ENCODE measurements around the gene NRXN3.

Gene NRXN3

DNA sequence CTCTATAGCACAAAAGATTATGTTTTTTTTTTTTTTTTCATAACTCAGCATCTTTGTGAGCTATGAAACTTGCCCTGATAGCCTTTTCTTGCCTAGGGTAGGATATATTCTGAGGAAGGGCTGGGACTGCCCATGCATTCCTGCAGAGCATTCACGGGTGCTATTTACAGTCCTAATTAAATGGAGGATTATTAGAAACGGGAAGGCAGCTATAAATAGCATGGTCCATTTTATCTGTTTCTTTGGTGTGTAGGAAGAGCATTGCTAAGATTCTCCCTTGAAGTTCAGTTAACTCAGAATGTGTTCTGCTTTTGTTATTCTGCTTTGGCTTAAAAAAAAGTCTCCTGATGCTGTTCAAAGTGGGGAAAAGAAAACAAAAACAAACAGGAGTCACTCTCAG, 1410.2 kb downstream of the NRXN3 start:
- TF ChIP-seq, protein P1, sequence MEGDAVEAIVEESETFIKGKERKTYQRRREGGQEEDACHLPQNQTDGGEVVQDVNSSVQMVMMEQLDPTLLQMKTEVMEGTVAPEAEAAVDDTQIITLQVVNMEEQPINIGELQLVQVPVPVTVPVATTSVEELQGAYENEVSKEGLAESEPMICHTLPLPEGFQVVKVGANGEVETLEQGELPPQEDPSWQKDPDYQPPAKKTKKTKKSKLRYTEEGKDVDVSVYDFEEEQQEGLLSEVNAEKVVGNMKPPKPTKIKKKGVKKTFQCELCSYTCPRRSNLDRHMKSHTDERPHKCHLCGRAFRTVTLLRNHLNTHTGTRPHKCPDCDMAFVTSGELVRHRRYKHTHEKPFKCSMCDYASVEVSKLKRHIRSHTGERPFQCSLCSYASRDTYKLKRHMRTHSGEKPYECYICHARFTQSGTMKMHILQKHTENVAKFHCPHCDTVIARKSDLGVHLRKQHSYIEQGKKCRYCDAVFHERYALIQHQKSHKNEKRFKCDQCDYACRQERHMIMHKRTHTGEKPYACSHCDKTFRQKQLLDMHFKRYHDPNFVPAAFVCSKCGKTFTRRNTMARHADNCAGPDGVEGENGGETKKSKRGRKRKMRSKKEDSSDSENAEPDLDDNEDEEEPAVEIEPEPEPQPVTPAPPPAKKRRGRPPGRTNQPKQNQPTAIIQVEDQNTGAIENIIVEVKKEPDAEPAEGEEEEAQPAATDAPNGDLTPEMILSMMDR (IDR thresholded peaks at IDR 0.05; ENCODE audit: extremely low read depth, insufficient read depth, missing control alignments): no peak
- DNase-seq (ENCODE audit: low spot score): no peak
- in situ Hi-C loops (cut with MboI; ENCODE audit: low pct_unique_long_range_greater_than_20kb, low sequenced_read_pairs, unreplicated experiment): no loop called here

GRCh38 chr14:79580906-79581305, 1410.7 kb downstream of the NRXN3 start:
- DNase-seq (ENCODE audit: low spot score): no peak
- in situ Hi-C loops (cut with MboI; ENCODE audit: low pct_unique_long_range_greater_than_20kb, low sequenced_read_pairs, unreplicated experiment): no loop called here
- TF ChIP-seq, protein P1 (IDR thresholded peaks at IDR 0.05; ENCODE audit: extremely low read depth, insufficient read depth, missing control alignments): no peak

- in situ Hi-C loops (cut with MboI; ENCODE audit: low pct_unique_long_range_greater_than_20kb, low sequenced_read_pairs, unreplicated experiment): no loop called here
- DNase-seq (ENCODE audit: low spot score): no peak
- TF ChIP-seq, protein P1 (IDR thresholded peaks at IDR 0.05; ENCODE audit: extremely low read depth, insufficient read depth, missing control alignments): no peak
These were observed 1411.9 kb downstream of the NRXN3 start for GRCh38 chr14:79581912-79582576.

DNA sequence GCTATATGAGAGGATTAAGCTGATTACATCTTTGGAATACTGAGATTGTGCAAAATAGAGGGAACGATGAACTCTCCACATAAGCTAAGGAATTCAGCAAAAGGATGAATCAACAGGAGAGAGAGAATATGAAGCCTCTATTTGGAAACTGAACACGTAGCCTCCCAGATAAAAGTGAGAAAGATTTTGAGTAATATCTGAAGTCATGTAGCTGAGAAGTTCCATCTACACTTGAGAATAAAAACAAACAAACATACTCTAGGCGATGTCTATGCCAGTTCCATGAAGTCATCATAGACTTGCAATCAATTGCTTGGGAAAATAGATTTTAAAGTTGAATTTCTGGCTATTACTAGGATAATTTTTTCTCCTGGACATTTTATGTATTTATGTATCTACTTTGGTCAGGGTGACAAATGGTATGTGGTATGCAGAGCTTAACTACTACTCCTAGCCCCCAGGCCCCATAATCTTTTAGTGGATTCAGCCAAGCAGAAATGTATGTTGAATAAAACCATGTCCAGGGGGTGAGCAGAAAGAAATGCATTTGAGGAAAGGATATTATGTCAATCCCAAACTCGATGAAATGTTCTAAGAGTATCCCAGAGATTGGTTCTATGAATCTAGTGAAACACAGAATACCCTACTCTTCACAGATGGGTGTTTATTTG, 1413.7 kb downstream of the NRXN3 start:
- DNase-seq (ENCODE audit: low spot score): no peak
- in situ Hi-C loops (cut with MboI; ENCODE audit: low pct_unique_long_range_greater_than_20kb, low sequenced_read_pairs, unreplicated experiment): no loop called here
- TF ChIP-seq, protein P1 (IDR thresholded peaks at IDR 0.05; ENCODE audit: extremely low read depth, insufficient read depth, missing control alignments): no peak

- no peak for DNase-seq (ENCODE audit: low spot score)
- in situ Hi-C loops (cut with MboI; ENCODE audit: low pct_unique_long_range_greater_than_20kb, low sequenced_read_pairs, unreplicated experiment): no loop called here
- TF ChIP-seq, protein P1 (IDR thresholded peaks at IDR 0.05; ENCODE audit: extremely low read depth, insufficient read depth, missing control alignments): no peak
These were observed 1414.5 kb downstream of the NRXN3 start for GRCh38 chr14:79584679-79585078.

- TF ChIP-seq, protein P1 (IDR thresholded peaks at IDR 0.05; ENCODE audit: extremely low read depth, insufficient read depth, missing control alignments): no peak
- no peak for DNase-seq (ENCODE audit: low spot score)
- in situ Hi-C loops (cut with MboI; ENCODE audit: low pct_unique_long_range_greater_than_20kb, low sequenced_read_pairs, unreplicated experiment): no loop called here
These were observed 1415.7 kb downstream of the NRXN3 start for GRCh38 chr14:79585845-79586244.
